Thyroid gland (tissue), 4 donors: Measurements from ENCODE around the gene FGF10. TPM values are rescaled to one million over a fixed set of nuclear protein-coding genes. Genes with fewer than 3 reads are reported as not detected.

ENCODE experiments used
- DNase-seq, 2 donors: peaks; one replicate each; pipeline ENCODE4 v3.0.0-alpha.2; 2019
- H3K27ac ChIP-seq, 3 donors: fragments of 200-600 bp; sonication (generic); 1 replicate in 2 of 3; 2 replicates in 1 of 3; pipeline ENCODE4 v1.5.1; 2016 to 2019; ENCODE audit warnings: mild to moderate bottlenecking in 1 of 3, moderate library complexity in 1 of 3
- H3K27me3 ChIP-seq: fragments of 200-600 bp; sonication (generic); one replicate; pipeline ENCODE4 v1.5.1; 2019
- H3K36me3 ChIP-seq, 2 donors: fragments of 200-600 bp; sonication (generic); one replicate each; pipeline ENCODE4 v1.5.1; 2016 to 2019
- H3K4me1 ChIP-seq, 2 donors: fragments of 200-600 bp; sonication (generic); one replicate each; pipeline ENCODE4 v1.5.1; 2017 to 2019
- H3K4me3 ChIP-seq, 3 donors: fragments of 200-600 bp; sonication (generic); replicated peaks in 1 of 3; 1 replicate in 2 of 3; 2 replicates in 1 of 3; pipeline ENCODE4 v1.5.1; 2016; ENCODE audit warnings: mild to moderate bottlenecking in 1 of 3
- H3K9me3 ChIP-seq: fragments of 200-600 bp; sonication (generic); one replicate; pipeline ENCODE4 v1.5.1; 2017
- CTCF ChIP-seq, 6 experiments: fragments of 200-600 bp in 3 of 6; fragments of 450-650 bp in 3 of 6; sonication (generic) in 3 of 6; IDR thresholded peaks; one replicate each; pipeline ENCODE4 v1.5.1; 2016 to 2019; ENCODE audit warnings: antibody characterized with exemption in 6 of 6, mild to moderate bottlenecking in 2 of 6, inconsistent platforms in 1 of 6, moderate library complexity in 1 of 6
- POLR2A ChIP-seq, 2 donors: fragments of 450-650 bp; IDR thresholded peaks; one replicate each; pipeline ENCODE4 v1.6.1; 2017; ENCODE audit warnings: antibody characterized with exemption in 2 of 2, mild to moderate bottlenecking in 2 of 2, moderate library complexity in 1 of 2
- WGBS, 2 donors: methylation state at CpG; one replicate each; pipeline ENCODE4 v1.1.5; 2017; 5-methylcytosine and 5-hydroxymethylcytosine counted together
- intact Hi-C: fragments of 100-400 bp; cut with DNase I; formaldehyde crosslinking; loops from one replicate; pipeline ENCODE4 v1.15.1; 2023
- total RNA-seq, 4 donors: library from RNA; depleted of rRNA; stranded (reverse); fragments of >200 nt; gene quantifications; one replicate each; pipeline ENCODE4 v1.2.3, GENCODE V29; 2016

FGF10 gene
- total RNA-seq, 4 donors from 2014 or later = 8.4 to 35.6 (median 22.1) TPM

- intact Hi-C loops = no loop called here
- no peak for DNase-seq
- no peak overlapping the region for H3K27ac ChIP-seq
- no peaks in the 10 kb centered on the region for H3K36me3 ChIP-seq
- H3K9me3 ChIP-seq = no peaks in the 10 kb centered on the region
- H3K4me3 ChIP-seq = no peak overlapping the region
- no peaks in the 10 kb centered on the region for H3K4me1 ChIP-seq
- 74 to 84% methylated on average over 1 of the region's 1 CpG for WGBS, 2 donors
- TF ChIP-seq POLR2A (IDR thresholded peaks at IDR 0.05) (no peak), CTCF (IDR thresholded peaks at IDR 0.05) (no peak)
- no peaks in the 10 kb centered on the region for H3K27me3 ChIP-seq
Measured at GRCh38 chr5:44361342-44362001, 27.7 kb downstream of the FGF10 start.

- TF ChIP-seq CTCF (IDR thresholded peaks at IDR 0.05) (no peak), POLR2A (IDR thresholded peaks at IDR 0.05) (no peak)
- DNase-seq = no peak
- Histone ChIP-seq H3K36me3 (no peaks in the 10 kb centered on the region), H3K4me3 (no peak overlapping the region), H3K27ac (no peak overlapping the region), H3K27me3 (no peaks in the 10 kb centered on the region), H3K9me3 (no peaks in the 10 kb centered on the region), H3K4me1 (no peaks in the 10 kb centered on the region)
- intact Hi-C loops = no loop called here
Measured at GRCh38 chr5:44360919-44361318, 28.3 kb downstream of the FGF10 start.

- Histone ChIP-seq H3K27me3 (no peaks in the 10 kb centered on the region), H3K36me3 (no peaks in the 10 kb centered on the region), H3K27ac (no peak overlapping the region), H3K9me3 (no peaks in the 10 kb centered on the region), H3K4me1 (no peaks in the 10 kb centered on the region), H3K4me3 (no peak overlapping the region)
- intact Hi-C loops = no loop called here
- no peak for DNase-seq
- WGBS, 2 donors = 74 to 81% methylated on average over 2 of the region's 2 CpGs
- TF ChIP-seq CTCF (IDR thresholded peaks at IDR 0.05) (no peak), POLR2A (IDR thresholded peaks at IDR 0.05) (no peak)
Measured at GRCh38 chr5:44358421-44358820, 30.8 kb downstream of the FGF10 start.

- H3K27ac ChIP-seq = no peak overlapping the region
- no peaks in the 10 kb centered on the region for H3K9me3 ChIP-seq
- 63 to 71% methylated on average over 1 of the region's 1 CpG for WGBS, 2 donors
- intact Hi-C loops = no loop called here
- H3K27me3 ChIP-seq = no peaks in the 10 kb centered on the region
- H3K4me1 ChIP-seq = no peaks in the 10 kb centered on the region
- H3K36me3 ChIP-seq = no peaks in the 10 kb centered on the region
- H3K4me3 ChIP-seq = no peak overlapping the region
- TF ChIP-seq POLR2A (IDR thresholded peaks at IDR 0.05) (no peak), CTCF (IDR thresholded peaks at IDR 0.05) (no peak)
- DNase-seq = no peak
Measured at GRCh38 chr5:44356231-44356630, 33.0 kb downstream of the FGF10 start.

GRCh38 chr5:44345871-44346270 lies 43.3 kb downstream of the FGF10 start:
- H3K27me3 ChIP-seq = no peaks in the 10 kb centered on the region
- no peaks in the 10 kb centered on the region for H3K4me1 ChIP-seq
- H3K9me3 ChIP-seq = no peaks in the 10 kb centered on the region
- DNase-seq = no peak
- no peaks in the 10 kb centered on the region for H3K36me3 ChIP-seq
- H3K27ac ChIP-seq = no peak overlapping the region
- no peak overlapping the region for H3K4me3 ChIP-seq
- no peak for TF ChIP-seq CTCF (IDR thresholded peaks at IDR 0.05)
- TF ChIP-seq POLR2A (IDR thresholded peaks at IDR 0.05) = no peak
- WGBS, 2 donors = 48 to 52% methylated on average over 2 of the region's 2 CpGs
- intact Hi-C loops = no loop called here
